HG02678 (cell line): Measurements from ENCODE around the gene FMNL2.
"Not testable (repeated sequence)": the region's sequence is repeated elsewhere in the genome, so short reads cannot be mapped to it uniquely, and the experiment has no call there.

Experiments used
- ATAC-seq: cut with Tn5 transposase; IDR thresholded peaks from one replicate; pipeline ENCODE4 v1.9.1; 2021; ENCODE audit warnings: mild to moderate bottlenecking, moderate library complexity; ENCODE audit not compliant: unreplicated experiment

Gene FMNL2

GRCh38 chr2:152513029-152513428, 178.1 kb downstream of the FMNL2 start:
- ATAC-seq, result no peak

DNA sequence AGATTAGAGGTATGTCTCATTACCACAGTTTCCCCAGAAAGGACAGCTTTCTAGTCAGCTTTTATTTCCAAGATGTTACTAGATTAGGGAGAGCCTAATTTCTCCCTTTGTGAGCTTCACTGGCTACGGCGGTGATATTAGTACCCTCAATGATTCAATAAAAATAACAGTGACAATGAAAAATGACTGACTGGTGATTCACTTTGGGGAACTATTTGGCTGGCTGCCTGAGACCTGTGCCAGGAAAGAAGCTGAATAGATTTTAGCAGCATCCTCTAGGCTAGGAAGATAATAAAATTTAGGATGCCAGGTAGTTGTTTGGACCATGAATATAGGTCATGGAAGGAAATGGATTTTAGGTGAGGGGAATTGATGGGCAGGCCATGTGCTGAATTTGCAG, 178.7 kb downstream of the FMNL2 start:
- ATAC-seq, result no peak

DNA sequence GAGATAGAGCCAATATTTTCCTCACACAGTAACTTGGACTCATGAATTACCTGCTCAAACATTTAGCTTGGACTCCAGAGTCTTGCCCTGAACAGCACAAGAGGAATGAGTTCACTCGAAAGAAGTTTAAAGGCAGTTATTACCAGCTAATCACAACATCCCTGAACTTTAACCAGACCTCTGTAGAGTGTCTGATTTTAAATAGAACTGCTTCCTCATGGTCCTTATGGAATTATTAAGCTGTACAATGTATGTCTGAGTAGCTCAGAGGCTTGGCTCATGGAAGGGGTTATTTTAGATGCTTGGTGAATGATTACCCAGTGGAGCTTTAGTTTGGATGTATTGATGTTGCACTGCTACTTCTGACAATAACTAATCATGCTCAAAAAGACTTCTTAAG, 183.1 kb downstream of the FMNL2 start:
- ATAC-seq, result no peak

- no peak for ATAC-seq
These were observed 183.9 kb downstream of the FMNL2 start for GRCh38 chr2:152518641-152519580.

GRCh38 chr2:152519581-152519952, 184.6 kb downstream of the FMNL2 start:
- no peak for ATAC-seq

GRCh38 chr2:152520759-152521158, 185.8 kb downstream of the FMNL2 start:
- ATAC-seq, result no peak

- ATAC-seq, result not testable (repeated sequence)
These were observed 187.5 kb downstream of the FMNL2 start for GRCh38 chr2:152522446-152522845.

DNA sequence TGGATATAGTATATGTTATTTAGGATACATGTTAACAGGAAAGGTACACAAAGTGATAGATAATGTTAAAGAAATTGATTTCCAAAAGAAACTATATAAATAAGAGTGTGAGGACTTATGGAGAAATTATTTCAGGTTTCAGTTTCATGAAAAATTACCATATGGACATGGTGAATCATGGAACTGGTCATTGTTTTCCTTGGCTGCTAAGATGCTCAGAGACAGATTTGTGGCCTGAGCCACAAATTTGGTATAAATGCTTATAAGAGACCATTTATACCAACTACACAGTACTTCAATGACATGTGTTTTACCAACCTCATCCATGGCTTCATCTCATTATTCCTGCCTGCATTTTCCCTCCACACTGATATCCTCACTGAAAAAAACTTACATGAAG, 188.1 kb downstream of the FMNL2 start:
- no peak for ATAC-seq

DNA sequence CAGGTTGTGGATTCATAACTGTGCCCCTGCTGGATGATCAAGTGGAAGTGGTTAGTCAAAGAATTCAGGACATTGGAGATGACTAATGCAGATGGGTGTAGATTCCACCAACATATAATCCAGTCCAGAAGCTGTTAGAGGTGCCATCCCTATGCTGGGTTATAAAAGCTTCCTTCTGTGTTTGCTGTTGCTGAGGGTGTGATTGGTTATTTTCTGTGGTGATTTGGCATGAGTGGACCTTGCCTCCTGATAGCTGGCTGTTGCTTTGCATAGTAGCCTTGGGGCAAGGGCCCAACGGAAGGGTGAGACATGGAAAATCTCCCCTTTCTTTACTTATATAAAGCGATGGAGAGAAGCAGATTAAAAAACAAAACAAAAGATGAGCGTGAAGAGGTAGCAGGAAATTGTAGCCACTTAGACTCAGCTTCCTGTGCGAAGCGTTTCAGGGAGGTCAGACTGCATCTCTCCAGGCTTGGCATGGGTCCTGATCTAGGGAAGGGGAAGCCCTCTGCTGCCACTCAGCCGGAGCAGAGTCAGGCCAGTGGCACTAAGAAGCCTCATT, 190.4 kb downstream of the FMNL2 start:
- ATAC-seq, result no peak

GRCh38 chr2:152529420-152530115, 194.6 kb downstream of the FMNL2 start:
- no peak for ATAC-seq

DNA sequence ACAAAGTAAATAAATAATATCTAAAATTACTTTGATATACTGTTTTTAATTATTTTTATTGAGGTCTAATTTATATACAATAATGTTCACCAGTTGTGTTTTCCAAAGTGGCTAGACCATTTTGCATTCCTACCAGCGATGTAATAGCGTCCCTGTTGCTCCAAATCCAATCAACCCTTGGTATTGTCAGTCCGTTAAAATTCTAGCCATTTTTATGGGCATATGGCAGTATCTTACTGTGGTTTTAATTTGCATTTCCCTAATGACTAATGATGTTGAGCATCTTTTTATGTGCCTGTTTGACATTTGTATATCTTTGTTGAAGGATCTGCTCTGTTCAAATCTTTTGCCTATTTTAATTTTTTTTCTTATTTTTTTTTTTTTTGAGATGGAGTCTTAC, 197.3 kb downstream of the FMNL2 start:
- ATAC-seq, result no peak

DNA sequence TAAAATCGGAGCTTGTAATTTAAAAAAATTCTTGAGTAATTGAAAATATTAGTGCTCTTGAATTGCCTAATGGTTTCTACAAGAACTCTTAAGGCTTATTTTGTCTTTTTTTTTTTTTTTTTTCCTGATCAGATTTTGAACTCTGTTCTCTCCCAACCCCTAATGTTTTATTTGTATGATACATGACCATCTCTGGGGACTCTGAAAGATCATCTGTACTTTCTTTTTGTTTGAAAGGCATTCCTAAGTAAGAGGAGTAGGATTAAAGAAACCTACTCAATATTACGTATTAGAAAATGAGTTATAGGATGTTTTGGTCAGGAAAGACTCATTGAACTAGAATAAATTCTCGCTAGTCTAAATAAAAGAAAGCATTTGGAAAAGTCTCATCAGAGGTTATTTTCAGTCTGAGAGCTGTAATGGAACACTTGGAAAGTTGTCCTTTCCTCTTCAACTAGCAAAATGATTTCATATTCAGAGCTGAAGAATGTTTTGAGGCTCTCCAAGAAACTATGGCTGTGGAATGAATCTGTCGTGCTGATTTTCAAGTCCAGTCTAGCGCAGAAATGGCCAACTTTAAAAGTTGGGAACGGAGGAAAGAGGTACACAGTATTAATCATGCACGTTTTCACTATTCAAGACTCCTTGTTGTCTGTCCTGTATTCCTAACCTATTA, 199.6 kb downstream of the FMNL2 start:
- no peak for ATAC-seq

GRCh38 chr2:152537081-152537651, 202.2 kb downstream of the FMNL2 start:
- ATAC-seq, result no peak

DNA sequence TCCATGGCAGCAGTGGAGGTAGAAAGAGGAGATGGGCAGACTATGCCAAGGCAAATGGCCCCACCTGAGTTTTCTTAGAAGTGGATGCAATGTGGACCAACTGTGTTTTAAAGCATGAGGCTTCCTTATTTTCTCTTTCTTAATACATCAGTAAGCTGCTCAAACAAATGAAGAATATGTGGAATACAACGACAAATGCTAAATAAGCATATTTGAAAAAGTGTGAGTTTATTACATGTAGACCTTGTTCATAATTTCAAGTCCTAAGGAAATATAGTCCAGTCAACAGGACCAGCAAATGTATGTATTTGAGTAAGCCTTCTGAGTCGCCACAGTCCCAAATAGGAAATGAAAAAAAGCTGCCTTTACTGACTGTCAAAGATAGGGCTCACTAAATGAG, 204.4 kb downstream of the FMNL2 start:
- no peak for ATAC-seq

GRCh38 chr2:152541712-152542111, 206.7 kb downstream of the FMNL2 start:
- ATAC-seq, result no peak

GRCh38 chr2:152542337-152542994, 207.5 kb downstream of the FMNL2 start:
- no peak for ATAC-seq

DNA sequence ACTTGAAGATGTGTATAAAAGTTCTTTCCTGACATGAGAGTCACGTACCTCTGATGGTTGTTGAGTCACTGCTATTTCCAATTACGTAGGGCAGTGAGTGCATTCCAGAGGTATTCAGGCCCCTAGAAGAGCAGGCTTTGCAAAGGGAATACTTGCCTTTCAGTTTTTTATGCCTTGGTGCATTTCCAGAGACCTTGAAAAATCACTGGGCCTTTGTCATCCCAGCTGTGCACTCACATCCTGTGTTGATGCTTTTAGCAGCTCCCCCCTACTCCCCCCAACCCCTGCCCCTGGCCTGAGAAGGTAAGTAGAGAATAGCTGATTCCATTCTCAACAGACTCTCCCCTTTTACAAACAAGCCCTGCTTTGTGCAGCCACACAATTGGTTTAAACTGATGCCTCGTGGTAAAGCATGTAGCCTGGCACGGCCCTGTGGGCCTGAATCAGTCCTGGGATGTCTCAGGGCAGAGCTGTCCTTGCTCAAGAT, 208.1 kb downstream of the FMNL2 start:
- ATAC-seq, result no peak

- no peak for ATAC-seq
These were observed 208.7 kb downstream of the FMNL2 start for GRCh38 chr2:152543717-152544116.

DNA sequence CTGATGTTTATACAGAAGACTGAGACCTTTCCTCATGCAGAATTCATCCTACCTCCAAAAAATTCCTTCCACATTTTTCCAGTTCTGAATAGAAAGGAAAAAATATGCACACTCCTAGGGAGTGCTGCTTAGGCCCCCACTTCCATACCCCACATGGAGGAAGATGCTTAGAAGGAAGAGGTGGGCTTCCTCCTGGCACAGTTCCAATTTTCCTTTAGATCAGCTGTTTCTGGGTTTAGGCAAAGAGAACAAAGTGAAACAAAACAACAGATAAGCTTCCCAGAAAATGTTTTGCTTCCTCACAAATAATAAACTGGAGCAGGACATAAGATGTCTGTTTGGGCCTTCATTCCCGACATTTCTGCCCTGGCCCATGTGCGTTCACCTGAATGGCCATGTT, 209.7 kb downstream of the FMNL2 start:
- no peak for ATAC-seq

- no peak for ATAC-seq
These were observed 211.4 kb downstream of the FMNL2 start for GRCh38 chr2:152546230-152546837.
